Camera-type eye (tissue), 1 donor: ENCODE results near the gene XKR3. TPM values are rescaled to one million over a fixed set of nuclear protein-coding genes. Genes with fewer than 3 reads are reported as not detected.

ENCODE experiments used
- total RNA-seq: library from RNA; depleted of rRNA; stranded (reverse); fragments of >200 nt; gene quantifications from one replicate; pipeline ENCODE4 v1.2.3, GENCODE V29; 2014

XKR3 gene
- total RNA-seq = not detected

GRCh38 chr22:16824716-16825687 is at the start of gene XKR3:
TSS of gene XKR3 (minus strand) at chr22:16825411. CDS start at chr22:16808073, 17,338 bp downstream.

Other genes with a start within 250 kb of the XKR3 start
- gene CCT8L2, start 232.6 kb downstream of the XKR3 start, total RNA-seq = not detected
- not detected for gene GAB4, start 182.8 kb upstream of the XKR3 start, total RNA-seq